Prostate gland (tissue), 2 donors: Measurements from ENCODE around the gene TMEM41A. TPM values are rescaled to one million over a fixed set of nuclear protein-coding genes. Genes with fewer than 3 reads are reported as not detected.

Source experiments
- DNase-seq: peaks from one replicate; pipeline ENCODE4 v3.0.0-alpha.2; 2019; ENCODE audit warnings: low spot score
- H3K27ac ChIP-seq, 2 donors: fragments of 200-600 bp; sonication (generic); 2 replicates each; pipeline ENCODE4 v1.5.1; 2017 to 2019
- H3K27me3 ChIP-seq: fragments of 200-600 bp; sonication (generic); replicated peaks from 2 replicates; pipeline ENCODE4 v1.5.1; 2019; ENCODE audit not compliant: insufficient read depth
- H3K36me3 ChIP-seq, 2 donors: fragments of 200-600 bp; sonication (generic); 1 replicate in 1 of 2; 2 replicates in 1 of 2; pipeline versions ENCODE4 v1.5.1 to v1.8.1; 2017 to 2019
- H3K4me1 ChIP-seq: fragments of 200-600 bp; sonication (generic); replicated peaks from 2 replicates; pipeline ENCODE4 v1.5.1; 2019
- H3K4me3 ChIP-seq, 2 donors: fragments of 200-600 bp; sonication (generic); 2 replicates each; pipeline ENCODE4 v1.5.1; 2017 to 2019
- H3K9me3 ChIP-seq: fragments of 200-600 bp; sonication (generic); 2 replicates; pipeline ENCODE4 v1.5.1; 2017
- CTCF ChIP-seq, 4 experiments: fragments of 200-600 bp in 2 of 4; fragments of 450-650 bp in 2 of 4; sonication (generic) in 2 of 4; IDR thresholded peaks; 1 replicate in 3 of 4; 2 replicates in 1 of 4; pipeline ENCODE4 v1.5.1; 2016 to 2019; ENCODE audit warnings: antibody characterized with exemption in 4 of 4, mild to moderate bottlenecking in 2 of 4, moderate library complexity in 2 of 4
- POLR2A ChIP-seq: fragments of 450-650 bp; IDR thresholded peaks from one replicate; pipeline ENCODE4 v1.6.1; 2016; ENCODE audit warnings: antibody characterized with exemption, mild to moderate bottlenecking
- POLR2AphosphoS5 ChIP-seq: sonication (generic); formaldehyde crosslinking; IDR thresholded peaks from one replicate; pipeline ENCODE4 v1.6.1; 2017; ENCODE audit warnings: antibody characterized with exemption
- WGBS: methylation state at CpG from one replicate; pipeline ENCODE4 v1.1.5; 2018; 5-methylcytosine and 5-hydroxymethylcytosine counted together
- intact Hi-C: fragments of 100-400 bp; cut with DNase I; formaldehyde crosslinking; loops from one replicate; pipeline ENCODE4 v1.14.2; 2022
- total RNA-seq, 2 donors: library from RNA; depleted of rRNA; stranded (reverse); fragments of >200 nt; gene quantifications; one replicate each; pipeline ENCODE4 v1.1.0, GENCODE V29; 2016

Gene TMEM41A
- total RNA-seq, 2 donors from 2014 or later: 16.4 to 24.5 TPM

GRCh38 chr3:185439745-185440466 is 58.9 kb downstream of the TMEM41A start:
- Histone ChIP-seq H3K27me3 (no peaks in the 10 kb centered on the region), H3K4me3 (no peak overlapping the region), H3K4me1 (no peaks in the 10 kb centered on the region), H3K9me3 (no peaks in the 10 kb centered on the region), H3K36me3 (no peaks in the 10 kb centered on the region), H3K27ac (no peak overlapping the region)
- 86% methylated on average over 7 of the region's 7 CpGs for WGBS
- TF ChIP-seq CTCF (IDR thresholded peaks at IDR 0.05) (no peak), POLR2AphosphoS5 (no peak), POLR2A (no peak)
- intact Hi-C loops: no loop called here
- no peak for DNase-seq

Other genes with a start within 250 kb of the TMEM41A start
- gene EHHADH, start 245.0 kb downstream of the TMEM41A start, total RNA-seq: 10 to 100 TPM in 1 of 2 donors, 1 to 10 TPM in 1; 4.0 to 17.9 TPM
- 10 to 100 TPM; 32.9 to 51.1 TPM for gene MAP3K13, start 135.9 kb downstream of the TMEM41A start, total RNA-seq
- 10 to 100 TPM; 17.0 to 19.6 TPM for gene LIPH, start 53.6 kb upstream of the TMEM41A start, total RNA-seq
- gene SENP2, start 87.3 kb upstream of the TMEM41A start, total RNA-seq: 10 to 100 TPM; 25.3 to 27.0 TPM